Amniotic stem cell (primary cell): ENCODE results near the gene CFAP91.

Experiments used
- DNase-seq: peaks from one replicate; lab custom pipeline; 2025; lab: John Stamatoyannopoulos, UW

The CFAP91 gene

DNA sequence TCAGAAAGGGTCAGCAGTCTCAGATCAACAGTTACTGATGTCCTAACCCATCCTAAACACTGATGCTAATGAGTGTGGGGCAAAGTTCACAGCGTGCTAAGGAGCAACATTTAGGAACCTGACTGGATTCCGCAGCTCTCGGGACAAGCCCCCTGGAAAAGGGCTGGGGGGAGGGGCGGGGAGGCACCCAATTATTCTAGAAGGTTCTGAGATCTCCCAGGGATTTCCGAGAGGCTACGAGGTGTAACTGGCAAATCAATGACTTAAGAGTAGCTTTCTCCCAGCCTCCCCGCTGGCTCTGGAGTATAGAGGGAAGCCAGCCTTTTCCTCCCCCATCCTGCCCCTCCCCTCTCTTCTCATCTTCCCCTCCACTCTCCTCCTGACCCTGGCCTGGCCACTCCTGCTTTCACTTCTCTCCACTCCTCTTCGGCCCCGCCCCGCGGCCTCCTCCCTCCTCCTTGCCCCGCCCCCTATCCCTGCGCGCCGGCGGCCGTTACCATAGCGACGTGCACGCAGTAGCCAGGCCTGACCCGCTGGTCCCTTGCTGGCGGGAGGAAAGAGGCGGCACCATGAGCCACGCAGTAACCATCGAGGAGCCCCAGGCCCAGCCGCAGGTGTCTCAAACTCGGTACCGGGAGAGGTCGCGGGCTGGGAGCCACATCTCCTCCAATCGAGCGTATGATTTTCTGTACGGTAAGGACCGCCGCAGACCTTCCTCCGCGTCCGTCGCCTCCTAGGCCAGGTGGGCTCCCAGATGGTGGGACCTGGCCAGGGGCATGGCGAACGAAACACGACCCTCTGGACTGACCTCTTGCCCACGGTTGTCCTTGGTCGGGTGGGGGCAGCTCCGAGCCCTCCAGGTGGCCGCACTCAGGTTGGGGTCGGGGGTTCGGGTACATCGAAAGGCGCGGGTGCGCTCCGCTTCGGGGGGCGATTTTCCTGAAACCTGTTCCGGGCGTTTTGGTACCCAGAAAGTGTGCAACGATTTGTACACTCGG, at the start of gene CFAP91:
CFAP91 (plus strand) TSS at position 493 of the 998 bp plus-strand sequence; CDS start at position 570, 77 bp downstream.
- peak; percentile 55 for DNase-seq

DNA sequence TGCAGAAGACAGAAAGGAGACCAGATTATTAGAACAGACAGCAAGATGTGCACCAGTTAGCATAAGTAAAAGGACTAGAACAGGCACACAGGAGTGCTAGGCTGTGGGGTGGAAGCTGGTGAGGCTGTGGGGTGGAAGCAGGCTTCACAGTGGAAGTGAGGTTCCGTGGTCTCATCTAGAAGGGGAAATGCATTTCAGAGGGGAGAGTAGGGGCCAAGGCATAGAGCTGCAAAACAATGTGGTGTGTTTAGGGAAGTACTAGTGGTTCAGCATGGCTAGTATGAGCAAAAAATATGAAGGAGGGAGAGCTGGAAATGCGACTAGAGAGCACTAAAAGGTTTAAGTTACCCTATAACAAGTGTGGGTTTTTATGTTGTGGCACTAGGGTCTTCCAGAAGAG, 48.9 kb upstream of the CFAP91 start:
- DNase-seq: no peak

DNA sequence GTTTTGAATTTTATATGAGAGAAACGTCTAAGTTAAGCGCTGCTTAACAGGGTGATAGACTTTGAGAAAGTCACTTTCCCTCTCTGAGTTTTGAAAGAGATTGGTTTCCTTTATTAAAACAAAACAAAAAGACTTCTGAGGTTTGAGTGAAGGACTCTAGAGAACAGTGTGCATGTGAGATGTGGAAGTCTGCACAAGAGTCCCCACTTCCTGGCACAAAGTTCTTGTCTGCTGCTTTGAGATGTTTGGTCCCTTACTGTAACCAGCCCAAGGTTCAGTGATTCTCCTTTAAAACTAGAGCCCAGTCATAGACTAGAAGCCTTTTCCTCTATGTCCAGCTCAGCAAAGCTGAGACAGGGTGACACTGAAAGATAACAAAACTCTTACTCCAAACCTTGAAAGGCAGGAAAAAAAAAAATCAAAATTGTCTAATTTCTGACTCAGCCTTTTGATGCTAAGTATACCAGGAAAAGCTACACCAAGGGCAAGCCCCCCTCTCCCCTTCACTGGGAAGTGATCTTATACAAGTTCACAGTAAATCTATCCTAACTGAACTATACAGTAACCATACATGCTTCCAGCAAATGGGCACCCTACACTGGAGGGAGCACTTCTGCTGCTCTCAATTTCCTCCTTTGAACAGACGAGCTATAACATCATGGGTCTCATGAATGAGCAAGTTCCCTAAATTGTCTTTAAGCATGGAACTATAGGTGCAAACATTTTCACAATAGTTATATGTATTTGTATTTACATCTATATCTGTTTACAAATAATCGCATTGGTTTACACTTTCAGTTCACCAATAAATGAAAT, 44.7 kb upstream of the CFAP91 start:
- no peak for DNase-seq

DNA sequence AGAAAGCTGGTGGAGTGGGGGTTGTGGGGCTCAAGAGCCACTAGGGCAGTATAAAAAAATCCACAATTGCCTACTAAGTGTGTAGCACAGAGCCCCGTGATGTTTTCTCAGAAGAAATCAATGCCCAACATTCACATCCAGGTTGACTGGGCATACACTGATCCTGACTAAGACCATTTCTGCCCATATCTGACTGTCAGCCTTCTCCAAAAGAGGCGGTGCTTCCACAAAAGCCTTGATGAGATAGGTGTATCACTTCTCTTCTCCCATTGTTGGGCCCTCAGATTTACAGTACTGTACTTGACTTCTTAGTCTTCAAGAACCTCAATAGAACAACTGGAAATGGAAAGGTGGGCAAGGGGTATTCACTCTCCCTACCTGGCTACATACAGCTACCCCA, 43.8 kb upstream of the CFAP91 start:
- no peak for DNase-seq

DNA sequence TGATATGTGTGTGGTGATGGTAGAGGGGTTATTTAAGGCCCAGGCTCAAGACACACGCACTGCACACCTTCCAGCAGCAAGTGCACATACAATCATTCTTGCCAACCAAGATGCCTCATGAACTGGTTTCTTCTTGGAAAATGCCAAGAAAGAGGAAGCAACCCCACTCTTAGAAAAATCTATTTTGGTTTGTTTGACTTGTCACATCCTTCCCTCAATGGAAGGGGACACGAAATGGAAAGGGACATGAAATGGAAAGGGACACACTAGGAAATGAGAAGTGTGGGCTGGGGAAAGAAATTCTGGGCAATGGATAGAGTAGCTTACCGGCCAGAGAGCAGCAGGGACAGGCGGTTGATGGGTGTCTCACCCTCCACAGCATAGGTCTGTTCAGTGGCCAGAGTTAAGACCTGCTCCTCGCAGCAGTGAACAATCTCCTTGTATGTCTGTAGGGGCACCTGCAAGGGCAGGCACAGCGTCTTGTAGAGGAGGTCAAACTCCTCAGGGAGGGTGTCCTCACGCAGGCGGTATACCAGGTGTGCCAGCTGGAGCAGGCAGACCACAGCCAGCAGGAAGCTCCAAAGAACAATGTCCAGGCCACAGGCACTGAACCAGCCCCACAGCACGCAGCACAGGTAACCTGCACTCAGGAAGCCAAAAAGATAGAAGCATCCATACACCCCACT, 43.1 kb upstream of the CFAP91 start:
- DNase-seq: no peak

DNA sequence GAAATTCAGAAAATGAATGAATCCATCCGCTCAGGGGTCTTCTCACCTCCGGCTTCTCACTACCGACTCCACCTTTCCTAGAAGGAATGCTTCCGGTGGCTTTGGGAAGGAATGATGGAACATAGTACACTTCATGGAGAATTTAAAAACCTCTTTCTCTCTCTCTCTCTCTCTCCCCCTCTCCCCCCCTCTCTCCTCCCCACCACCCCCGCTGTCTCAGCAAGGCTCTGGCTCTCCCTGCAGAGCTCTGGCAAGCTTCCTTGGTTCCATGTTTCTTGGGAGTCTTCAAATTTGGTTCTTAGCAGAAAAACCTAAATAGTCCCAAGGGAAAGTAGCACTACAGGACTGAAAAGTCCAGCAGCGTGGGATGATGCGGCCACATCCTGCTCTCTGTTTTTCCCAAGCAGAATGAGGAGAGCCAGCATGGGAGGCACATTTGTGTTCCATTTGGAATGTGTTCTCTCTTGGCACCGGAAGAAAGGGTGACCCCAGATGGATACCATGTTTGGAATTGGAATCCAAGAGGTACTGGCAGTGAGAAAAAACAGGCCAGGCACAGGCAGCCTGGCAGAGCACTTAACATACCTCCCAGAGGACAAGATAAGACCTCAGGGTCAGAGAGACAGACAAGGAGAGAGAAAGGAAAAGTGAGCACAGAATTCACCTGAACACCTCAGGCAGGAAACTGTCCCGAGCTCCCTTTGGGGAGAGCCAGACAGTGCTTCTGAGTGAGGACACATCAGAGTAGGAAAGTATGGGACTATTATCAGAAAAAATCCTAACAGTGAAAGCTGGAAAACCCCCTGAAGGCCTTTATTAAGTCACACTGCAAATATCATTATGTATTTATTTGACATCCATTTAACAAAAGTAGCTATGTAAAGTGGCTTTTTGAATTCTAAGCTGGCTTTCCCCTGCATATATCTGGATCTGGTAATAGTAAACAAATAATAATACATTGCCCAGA, 42.1 kb upstream of the CFAP91 start, which contains the start of gene POPDC2:
POPDC2 (minus strand) TSS at position 116 of the 967 bp plus-strand sequence. CDS start 166 bp downstream, outside the sequence.
- no peak for DNase-seq

DNA sequence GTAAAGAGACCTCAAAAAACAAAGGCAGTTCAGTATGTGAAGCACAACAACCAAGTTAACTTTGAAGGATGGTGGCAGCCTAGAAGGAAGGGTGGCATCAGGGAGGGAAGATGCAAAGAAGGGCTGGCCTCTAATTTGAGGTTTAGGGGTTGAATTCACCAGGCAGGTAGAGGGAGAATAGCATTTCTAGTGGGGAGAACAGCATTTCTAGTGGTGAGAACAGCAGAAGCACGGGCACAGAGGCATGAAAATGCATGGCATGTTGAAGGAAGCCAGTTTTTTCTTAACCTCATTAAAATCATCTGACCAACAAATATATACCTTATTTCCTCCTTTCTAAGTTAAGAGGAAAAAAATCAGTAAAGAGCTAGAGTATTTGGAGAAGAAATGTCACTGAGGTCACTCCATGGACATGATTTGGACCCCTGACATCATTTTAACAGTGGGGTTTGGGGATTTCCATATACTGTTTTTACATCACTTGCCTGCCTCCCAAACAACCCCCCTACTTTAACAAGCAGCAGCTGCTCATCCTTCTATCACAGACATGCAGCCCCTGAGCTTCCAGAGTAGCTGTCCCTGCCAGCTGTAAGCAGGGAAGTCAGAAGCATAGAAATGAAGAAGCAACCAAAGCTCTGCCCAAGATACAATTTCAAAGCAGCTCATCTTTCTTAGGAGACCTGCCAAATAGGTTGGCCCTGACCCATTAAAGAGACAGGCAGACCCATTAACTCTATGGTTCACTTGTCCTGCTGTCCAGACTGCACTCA, 40.0 kb upstream of the CFAP91 start:
- DNase-seq: no peak

DNA sequence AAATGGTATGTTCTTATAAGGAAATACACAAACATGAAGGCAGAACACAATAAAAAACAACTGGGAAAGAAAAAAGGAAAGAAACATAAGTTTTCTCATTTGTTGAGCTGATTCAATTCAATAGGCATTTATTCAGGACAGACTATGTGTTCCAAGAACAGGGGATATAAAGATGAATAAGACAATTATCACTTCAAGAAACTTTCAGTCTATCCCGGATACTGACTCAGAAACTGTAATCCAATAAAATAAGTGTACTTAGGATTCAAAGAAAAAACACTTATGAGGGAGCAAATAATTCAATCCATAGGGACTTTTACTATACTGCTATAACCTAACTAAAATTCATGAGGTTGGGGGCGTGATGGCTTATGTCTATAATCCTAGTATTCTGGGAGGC, 38.9 kb upstream of the CFAP91 start:
- no peak for DNase-seq

DNA sequence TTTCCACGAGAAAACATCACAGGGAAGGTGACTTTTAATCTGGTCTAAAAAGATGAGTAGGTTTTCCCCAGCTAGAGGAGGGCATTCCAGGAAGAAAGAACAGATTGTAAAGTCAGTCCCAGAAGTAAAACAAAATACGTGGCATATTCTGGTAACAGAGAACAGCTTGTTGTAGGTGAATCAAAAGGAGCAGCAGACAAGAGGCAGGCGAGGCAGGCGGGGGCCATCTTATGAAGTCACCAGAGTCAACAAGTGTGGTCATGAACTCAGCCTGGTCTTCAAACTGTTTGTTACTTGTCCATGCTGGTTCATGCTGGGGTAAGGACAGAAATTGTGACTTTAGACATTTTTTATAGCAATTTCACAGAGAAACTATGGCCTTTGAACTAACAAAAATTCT, 38.5 kb upstream of the CFAP91 start:
- DNase-seq: no peak

DNA sequence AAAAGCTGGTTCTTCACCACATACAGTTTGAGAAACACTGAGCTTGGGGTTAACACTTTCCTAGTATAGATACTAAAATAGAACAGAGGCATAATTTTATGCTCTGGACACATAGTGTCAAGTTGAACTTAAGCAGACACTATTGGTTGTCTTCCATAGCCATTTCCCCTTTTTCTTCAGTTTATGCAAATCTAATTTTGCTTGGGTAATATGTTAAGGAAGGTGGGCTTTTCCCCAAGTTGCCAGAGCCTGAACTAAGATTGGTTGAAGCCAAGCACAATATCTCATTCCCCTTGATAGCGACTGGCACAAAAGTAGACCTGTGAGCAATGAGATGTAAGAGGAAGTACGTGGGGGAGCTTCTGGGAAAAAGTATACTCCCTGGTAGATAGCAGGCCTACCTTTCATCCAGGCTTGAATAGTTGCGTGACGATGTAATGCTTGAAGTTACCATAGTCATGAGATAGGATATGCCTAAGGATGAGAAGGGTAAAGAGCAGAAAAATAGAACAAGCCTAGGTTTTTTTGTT, 37.9 kb upstream of the CFAP91 start:
- no peak for DNase-seq

DNA sequence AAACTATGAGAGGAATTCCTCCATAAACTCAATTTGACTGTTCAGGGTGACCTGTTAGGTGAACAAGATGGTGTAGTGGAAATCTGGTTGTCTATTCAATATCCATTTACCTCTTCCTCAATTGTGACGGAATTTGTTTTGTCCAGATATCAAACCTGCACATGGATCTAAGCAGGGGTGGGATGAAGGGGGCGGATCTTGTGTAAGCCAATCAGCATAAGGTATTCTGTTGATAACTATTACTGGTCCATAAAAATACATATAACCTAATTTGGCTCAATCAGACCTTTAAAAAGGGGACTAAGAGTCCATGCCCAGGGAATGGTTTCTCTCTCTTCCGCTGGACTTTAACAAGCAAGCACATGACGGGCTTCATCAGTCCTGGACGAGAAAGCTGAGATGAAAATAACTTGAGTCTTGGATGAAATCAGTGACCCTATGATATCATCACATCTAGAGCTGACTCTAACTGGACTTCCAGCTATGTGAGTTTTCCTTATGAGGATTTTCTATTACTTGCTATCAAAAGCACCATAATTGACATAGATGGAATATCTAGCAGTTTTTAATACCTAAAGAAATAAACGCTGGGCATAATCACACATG, 36.8 kb upstream of the CFAP91 start:
- DNase-seq: no peak

DNA sequence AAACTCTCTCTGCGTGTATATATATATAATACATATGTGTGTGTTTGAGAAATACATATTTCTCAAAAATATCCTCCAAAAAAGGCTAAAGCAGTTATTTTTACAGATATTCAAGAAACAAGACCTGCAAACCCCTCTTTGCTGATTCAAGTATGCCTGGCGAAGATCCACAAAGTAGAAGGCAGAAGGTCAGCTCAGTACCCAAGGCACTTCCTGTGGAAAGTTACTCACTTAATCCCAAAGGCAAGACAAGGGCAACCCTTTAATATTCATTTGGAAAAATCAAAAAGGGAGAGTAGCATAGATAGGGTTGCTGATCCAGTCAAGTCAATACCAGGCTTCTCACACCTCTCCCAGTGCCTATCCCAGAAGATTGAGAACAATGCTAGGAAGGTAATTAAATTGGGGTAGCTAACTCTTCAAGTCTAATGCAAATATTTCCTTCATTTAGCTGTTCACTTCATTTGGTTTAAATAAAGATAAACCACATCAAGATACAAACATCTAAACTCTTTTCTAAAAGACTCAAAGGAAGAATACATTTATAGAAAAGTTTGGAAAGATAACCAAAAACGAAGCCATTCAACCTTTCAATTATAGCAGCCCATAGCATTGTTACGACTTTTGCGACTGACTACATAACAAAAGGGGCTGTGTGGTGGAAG, 32.8 kb upstream of the CFAP91 start:
- no peak for DNase-seq

DNA sequence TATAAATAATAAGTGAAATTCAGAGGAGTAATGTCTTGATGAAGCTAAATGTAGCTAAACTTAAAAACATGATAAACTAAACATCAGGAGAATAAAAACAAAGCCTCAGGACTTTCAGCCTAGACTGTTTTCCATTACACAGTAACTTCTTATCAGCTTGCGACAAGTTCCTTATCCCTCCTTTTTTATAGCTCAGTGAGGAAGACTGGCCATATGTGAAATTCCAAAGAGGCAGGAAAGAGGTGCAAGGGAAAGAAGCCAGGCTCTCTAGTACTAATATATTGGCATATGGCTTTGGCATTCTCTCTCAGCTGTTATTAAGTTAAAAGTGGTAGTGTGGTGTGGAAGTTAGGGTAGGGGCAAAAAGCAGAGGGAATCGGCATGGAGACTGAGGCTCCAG, 30.0 kb upstream of the CFAP91 start:
- DNase-seq: no peak

DNA sequence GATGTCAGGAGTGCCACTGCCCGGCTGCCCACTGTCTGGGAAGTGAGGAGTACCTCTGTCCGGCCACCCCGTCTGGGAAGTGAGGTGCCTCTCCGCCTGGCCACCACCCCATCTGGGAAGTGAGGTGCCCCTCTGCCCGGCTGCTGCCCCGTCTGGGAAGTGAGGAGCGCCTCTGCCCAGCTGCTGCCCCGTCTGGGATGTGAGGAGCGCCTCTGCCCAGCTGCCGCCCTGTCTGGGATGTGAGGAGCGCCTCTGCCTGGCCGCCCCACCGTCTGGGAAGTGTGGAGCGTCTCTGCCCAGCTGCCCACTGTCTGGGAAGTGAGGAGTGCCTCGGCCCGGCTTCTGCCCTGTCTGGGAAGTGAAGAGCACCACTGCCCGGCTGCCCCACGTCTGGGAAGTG, 28.9 kb upstream of the CFAP91 start:
- no peak for DNase-seq

DNA sequence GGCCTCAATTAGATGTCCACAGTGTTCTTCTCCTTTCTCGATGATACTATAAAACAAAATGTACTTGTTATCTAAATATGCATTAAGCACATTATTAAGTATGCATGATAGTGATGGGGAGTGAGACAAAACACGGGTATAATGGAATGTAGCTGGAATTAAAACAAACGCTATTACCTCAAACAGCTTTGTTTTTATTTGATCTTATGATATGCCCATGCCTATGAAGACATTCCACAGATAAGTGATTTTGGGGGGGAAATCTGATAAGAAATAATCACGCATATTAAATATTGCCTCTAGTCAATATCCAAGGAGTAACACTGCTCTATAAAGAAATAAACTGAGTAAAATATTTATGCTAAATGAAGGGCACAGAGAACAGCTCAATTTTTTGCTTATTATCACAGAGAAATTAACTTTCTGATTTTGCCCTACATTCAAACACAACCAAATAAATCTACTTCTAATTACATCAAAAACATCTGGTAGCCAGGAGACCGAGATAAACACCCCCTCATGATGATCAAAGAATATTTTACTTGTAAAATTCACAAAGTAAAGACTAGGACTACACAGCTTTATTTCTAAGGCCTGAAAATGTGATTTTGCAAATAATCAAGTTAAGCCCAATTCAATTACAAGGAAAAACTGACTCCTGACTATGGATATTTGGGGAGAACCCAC, 27.5 kb upstream of the CFAP91 start:
- DNase-seq: no peak

DNA sequence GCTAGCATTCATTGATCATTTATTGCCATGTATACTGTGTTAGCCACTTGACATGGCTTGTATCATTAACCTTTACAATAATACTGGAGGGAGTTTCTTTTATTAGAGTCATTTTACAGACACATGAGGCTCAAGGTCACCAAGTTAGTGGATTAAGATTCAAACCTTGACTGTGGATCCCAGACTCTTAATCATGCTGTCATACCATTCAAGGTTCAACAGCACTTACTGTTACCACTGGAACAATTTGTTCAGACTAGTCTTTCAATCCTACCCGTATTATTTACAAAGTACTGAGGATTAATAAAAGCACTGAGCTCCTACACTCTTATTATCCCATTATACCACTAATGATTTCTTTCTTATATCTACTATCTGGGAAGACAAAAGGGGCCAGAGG, 26.8 kb upstream of the CFAP91 start:
- DNase-seq: no peak

DNA sequence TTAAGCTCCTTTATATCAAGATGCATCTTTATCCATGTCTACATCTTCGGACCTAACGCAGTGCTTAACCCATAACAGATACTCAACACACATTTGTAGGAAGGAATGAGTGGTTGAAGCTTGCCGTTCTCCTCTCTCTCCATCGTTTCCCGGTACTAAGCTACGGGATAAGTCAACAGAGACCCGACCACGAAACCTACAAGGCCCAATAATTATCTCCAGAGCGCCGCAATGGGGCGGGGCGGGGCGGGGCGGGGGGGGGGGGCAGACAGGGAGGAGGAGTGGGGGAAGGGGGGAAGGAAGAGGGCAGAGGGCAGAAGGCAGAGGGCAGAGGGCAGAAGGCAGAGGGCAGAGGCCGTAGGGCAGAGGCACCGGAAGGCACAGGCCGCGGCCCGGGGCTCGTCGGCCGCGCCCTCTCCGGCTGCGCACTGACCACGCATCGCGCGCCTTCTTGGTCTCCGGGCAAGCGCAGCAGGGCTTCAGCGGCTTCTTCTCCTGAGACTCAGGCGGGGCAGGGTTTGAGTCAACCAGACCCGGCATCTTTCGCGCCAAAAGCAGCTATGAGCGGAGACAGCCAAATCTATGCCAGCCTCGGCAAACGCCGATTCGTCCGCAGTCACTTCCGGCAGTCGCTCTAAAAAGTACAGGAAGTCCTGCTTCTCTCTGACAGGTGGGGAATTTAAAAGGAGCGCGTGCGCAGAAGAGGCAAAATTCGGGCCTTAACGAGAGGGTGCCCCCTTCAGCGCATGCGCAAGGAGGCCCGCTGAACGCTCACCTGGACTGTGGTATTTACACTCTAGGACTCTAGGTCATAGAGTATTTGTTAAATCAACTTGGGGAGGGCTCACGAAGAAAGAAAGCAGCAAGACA, 25.8 kb upstream of the CFAP91 start, which contains the start of gene COX17:
COX17 (minus strand) TSS at position 636 of the 870 bp plus-strand sequence; CDS start at position 540, 96 bp downstream.
- DNase-seq: peak; percentile 77
